Urothelium cell line (cell line): Measurements from ENCODE around the gene AP4S1.

ENCODE experiments used
- DNase-seq: peaks from one replicate; pipeline ENCODE4 v3.0.0; 2011; ENCODE audit warnings: low spot score, mixed read lengths
- FAIRE-seq: peaks from 2 replicates; lab custom pipeline; 2011; peaks lifted over from hg19 to GRCh38; lab: Jason Lieb, UNC

The AP4S1 gene

GRCh38 chr14:31126680-31127079 lies 101.2 kb downstream of the AP4S1 start:
- DNase-seq (no peak), FAIRE-seq (no peak)

GRCh38 chr14:31127690-31128089 lies 102.2 kb downstream of the AP4S1 start:
- DNase-seq = no peak
- FAIRE-seq = no peak

GRCh38 chr14:31128601-31129526 lies 103.4 kb downstream of the AP4S1 start:
- FAIRE-seq (no peak), DNase-seq (no peak)

- FAIRE-seq (no peak), DNase-seq (no peak)
Measured at GRCh38 chr14:31133133-31133532, 107.7 kb downstream of the AP4S1 start.

GRCh38 chr14:31137214-31137889 lies 111.9 kb downstream of the AP4S1 start:
- no peak for DNase-seq
- FAIRE-seq = no peak

GRCh38 chr14:31138301-31138700 lies 112.9 kb downstream of the AP4S1 start:
- DNase-seq (no peak), FAIRE-seq (no peak)

- no peak for DNase-seq
- FAIRE-seq = no peak
Measured at GRCh38 chr14:31139301-31139847, 113.9 kb downstream of the AP4S1 start.

GRCh38 chr14:31142455-31143087 lies 117.1 kb downstream of the AP4S1 start:
- DNase-seq = no peak
- no peak for FAIRE-seq
